ENCODE results near the gene VSIG2. TPM values are rescaled to one million over a fixed set of nuclear protein-coding genes. Genes with fewer than 3 reads are reported as not detected.
A peak's percentile ranks its signal among the peaks of the same experiment; 100 is the strongest.

Gene VSIG2
- total RNA-seq, 1 experiment from 2014 or later = not detected

DNA sequence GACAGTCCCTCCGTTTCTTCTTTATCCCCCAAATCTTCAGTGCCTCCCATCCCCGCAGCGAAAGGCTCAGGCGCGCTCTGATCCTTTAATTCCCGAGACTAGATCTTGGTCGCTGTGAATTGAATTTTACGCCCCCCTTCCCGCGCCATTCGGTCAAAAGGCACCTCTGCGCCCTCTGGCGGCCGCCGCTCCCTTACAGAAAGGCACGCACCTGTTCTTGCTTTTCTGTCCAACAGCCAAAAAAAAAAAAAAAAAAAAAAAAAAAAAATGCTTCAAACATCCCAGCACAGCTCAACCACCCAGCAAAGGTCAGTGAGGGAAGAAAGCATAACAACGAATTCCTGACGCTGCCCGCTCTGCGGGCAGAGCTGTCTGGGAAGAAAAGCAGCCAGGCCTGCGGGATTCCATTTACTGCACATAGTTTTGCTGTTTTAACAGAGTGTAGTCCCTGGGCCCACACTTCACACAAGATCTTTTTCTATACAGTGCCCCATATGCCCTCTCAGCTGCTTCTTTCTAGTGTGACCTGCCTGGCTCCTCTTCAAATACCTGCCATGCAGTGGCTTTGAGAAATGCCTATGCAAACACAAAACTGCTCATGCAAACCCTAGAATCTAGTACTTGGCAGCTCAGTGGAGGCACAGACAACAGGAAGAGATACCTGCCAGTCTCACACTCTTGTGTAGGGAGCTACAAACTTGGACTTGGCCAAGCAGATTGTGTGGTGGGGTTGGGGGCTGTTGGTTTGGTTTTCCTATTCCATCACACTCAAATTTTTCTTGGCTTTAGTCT lies 11.3 kb upstream of the VSIG2 start:
- peak; percentile 90 for DNase-seq (ENCODE audit: low read depth)

DNA sequence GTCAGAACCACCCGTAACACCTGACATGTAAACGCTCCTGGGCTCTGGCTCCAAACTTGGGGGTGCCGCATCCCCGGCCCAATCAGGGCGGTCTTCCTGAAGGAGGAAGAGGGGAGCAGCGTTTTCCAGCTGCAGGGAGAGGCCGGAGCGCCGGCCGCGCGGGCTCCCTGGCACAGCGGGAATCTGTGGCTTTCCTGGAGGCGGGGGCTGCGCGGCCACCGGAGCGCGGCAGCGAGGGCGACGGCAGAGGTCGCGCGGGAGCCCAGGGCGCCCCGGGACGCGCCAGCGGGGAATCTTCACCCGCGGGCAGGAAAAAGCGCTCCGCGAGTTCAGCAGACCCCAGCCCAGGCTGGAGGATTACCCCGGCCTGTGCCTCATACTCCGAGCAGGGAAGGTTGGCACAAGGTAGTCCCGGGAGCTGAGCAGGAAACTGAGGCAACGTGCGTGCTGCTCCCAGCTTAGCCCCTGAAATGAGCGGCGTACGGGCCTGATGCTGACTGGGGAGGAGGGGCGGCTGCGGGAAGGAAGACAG lies 10.6 kb upstream of the VSIG2 start:
- DNase-seq (ENCODE audit: low read depth) = peak; percentile 32

GRCh38 chr11:124762105-124762623 lies 10.1 kb upstream of the VSIG2 start, which contains the start of gene ESAM:
Gene ESAM, minus strand, starts transcription at chr11:124762290. Its CDS starts 136 bp downstream, at chr11:124762154.
- DNase-seq (ENCODE audit: low read depth) = no peak

- DNase-seq (ENCODE audit: low read depth) = no peak
These were observed 9.4 kb upstream of the VSIG2 start for GRCh38 chr11:124761301-124762104.

DNA sequence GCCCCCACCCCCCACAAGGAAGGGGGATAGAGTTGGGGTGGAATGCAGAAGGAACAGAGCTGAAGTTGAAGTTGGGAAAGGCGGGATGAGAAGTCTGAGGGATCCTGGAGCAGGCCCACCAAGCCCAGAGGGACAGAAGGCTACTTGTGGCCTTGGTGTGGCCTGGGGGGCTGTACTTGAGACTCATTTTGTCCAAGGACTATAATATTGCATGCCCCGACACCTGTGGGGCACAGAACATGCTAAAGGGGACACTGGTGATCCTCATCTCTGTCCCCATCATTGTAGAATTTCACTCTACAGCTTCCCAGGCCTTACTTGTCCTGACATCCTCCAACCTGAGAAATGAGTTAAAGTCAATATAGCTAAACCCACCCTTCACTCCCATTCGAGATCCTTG lies 8.8 kb upstream of the VSIG2 start:
- no peak for DNase-seq (ENCODE audit: low read depth)

- DNase-seq (ENCODE audit: low read depth) = no peak
These were observed 8.2 kb upstream of the VSIG2 start for GRCh38 chr11:124760205-124760652.

DNA sequence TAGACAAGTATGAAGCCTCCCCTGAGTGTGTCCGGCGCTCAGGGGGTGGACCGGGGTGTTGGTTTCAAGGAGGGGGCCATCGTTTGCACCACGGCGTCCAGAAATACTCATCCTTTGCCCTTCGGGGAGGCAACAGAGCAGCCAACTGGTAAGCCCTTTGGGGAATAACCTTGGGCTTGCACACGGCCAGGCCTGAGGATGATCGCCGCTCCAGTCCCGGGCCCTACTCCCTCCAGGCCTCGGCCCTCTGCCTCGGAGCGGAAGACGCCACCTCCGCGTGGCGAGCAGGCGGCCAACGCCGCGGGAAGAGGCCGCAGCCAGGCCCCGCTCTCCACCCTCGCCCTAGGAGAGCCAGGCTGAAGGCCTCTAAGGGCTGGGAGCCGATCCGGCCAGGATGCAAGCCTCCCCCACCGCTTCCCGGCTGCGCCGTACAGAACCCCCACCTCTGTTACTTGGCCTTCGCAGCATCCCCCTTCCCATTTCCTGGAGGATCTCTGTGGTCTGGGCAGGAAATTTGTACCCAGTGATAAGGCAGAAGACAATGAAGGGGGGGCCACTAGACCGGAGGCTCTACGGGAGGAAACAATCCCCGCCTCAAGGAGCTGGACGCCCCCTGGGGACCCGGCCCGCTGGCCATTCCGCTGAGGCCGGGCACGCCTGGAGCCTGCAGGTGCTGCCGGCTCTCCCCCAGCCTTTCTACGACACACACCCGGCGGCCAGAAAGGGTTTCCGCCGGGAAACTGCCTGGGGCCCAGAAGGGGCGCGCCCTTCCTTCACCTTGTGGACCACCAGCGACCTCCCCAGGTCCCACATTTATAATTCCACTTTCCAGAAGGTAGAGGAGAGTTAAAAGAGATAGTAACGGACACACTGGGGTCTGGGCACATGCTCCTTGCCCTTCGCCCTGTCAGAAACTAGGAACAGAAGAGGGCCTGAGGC lies 7.5 kb upstream of the VSIG2 start:
- DNase-seq (ENCODE audit: low read depth) = no peak

DNA sequence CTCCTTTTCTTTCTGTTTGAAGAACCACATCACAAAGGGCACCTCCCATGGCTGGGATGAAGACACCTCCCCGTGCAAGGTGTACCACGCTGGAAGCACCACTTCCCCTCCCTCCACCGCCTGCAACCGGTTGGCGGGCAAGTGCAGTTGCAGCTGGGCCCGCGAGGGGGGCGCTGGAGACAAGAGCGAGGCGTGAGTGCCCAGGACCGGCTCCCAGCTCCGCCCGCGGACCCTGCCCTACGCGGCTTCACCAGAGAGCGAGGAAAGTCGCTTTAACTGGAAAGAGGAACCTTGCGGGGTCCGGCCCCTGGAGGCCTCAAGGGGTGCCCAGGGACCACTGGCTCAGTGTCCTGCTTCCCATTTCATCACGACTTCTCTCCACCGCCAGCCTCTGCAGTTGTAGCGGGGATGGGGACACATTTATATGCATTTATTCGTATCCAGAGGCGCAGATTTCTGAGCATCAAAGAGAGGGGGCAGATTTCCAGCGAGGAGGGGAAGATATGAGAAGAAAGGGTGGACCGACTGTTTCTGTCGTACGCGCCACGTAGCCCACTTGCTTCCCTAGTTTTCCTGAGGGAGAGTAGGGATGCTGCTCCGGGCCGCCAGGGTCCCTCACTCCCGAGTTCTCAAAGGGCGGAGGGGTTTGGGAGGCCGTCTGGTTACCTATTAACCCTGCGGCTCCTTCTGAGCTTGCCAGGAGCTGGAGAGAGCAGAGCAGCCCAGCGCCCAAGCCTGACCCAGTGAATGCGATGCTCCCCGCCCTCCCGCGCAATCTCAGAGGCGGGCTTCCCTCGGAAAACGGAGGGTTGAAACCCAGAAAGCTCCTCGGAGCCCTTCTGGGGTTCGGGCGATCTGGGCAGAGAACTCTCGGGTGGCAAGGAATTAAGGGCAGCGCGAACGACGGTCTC lies 6.6 kb upstream of the VSIG2 start:
- DNase-seq (ENCODE audit: low read depth) = peak; percentile 65

DNA sequence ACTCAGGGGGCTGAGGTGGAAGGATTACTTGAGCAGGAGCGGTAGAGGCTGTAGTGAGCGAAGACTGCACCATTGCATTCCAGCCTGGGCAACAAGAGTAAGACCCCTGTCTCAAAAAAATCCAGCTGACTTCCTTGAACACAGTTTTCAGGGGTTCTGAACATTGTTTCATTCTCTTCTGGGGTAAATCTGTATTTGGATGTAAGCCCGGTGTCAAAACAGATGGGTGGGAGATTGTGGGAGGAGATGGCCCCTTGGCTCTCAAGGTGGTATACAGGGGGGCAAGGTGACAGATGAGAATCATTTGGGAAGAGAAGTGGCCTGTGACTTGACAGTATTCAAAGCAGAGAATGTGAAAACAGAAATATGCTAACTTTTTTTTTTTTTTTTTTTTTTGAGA lies 5.3 kb upstream of the VSIG2 start:
- DNase-seq (ENCODE audit: low read depth) = no peak

DNA sequence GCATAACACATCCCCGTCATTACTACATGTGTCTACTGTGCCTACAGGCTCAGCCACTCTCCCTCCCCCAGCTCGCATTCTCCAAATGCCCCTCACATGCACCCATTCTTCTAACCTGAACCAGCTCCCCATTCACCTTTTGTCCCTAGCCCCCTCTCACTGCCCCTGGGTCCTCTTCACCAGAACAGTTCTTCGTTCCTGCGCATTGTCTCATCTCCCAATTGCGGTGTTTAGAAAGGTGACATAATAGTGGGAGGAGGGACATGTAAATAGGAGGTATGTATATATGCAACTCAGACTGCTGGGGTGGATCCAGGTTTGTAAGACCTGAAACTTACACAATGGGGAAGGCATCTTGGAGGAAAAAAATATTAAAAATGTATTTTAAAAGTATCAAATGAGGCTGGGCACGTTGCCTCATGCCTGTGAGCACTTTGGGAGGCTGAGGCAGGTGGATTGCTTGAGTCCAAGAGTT lies 4.7 kb upstream of the VSIG2 start:
- no peak for DNase-seq (ENCODE audit: low read depth)

- no peak for DNase-seq (ENCODE audit: low read depth)
These were observed 4.1 kb upstream of the VSIG2 start for GRCh38 chr11:124756033-124756752.

- peak; percentile 35 for DNase-seq (ENCODE audit: low read depth)
These were observed 2.7 kb upstream of the VSIG2 start for GRCh38 chr11:124754710-124755109.

GRCh38 chr11:124754309-124754708 lies 2.3 kb upstream of the VSIG2 start:
- DNase-seq (ENCODE audit: low read depth) = peak; percentile 67

DNA sequence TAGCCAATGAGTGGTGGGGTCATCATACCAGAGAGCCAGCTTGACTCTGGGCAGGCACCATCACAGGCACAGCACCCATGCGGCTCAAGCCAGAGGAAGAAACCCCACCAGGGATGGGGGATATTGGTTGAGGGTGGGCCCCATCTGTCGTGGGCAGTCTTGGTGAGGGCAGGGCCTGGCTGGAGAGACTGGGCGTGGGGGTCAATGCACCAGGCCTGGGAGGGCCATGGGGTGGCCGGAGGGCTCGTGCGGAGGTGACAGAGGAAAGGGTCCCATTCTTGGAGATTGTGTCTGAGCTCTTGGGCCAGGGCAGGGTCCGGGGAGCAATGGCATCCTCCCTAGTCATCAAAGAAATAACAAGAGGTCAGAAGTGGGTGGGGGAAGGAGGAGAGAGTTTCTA lies 1.6 kb upstream of the VSIG2 start:
- no peak for DNase-seq (ENCODE audit: low read depth)

GRCh38 chr11:124753205-124753604 lies 1.1 kb upstream of the VSIG2 start:
- DNase-seq (ENCODE audit: low read depth) = no peak

DNA sequence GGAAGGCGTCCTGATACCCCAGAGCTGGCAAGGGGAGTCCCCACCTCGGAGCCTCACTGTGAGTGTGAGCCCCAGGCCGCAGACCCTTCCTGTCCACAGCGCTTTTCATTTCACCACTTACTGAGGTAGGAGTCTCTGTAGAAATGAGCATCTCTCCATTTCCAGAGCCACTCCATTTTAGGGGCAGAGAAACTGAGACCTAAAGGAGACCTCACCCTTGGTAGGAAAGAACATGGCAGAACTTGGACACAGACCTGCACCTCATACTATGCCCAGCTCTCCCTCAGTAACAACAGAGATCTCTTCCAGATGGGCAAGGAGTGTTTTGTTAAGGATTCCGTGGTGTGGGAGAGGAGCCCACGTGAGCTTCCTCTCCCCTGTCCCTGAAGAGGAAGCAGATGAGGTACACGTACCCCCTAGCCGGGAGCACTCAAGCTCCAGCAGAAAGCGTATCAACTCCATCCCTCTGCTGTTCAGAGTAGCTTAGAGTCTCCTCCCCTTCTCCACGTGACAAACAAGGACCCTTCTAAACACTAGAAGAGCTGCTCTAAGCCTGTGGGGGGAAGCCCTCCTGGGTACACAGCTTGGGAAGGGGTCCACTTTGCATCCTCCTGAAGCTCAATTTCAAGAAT lies 532 bp upstream of the VSIG2 start:
- DNase-seq (ENCODE audit: low read depth) = no peak

DNA sequence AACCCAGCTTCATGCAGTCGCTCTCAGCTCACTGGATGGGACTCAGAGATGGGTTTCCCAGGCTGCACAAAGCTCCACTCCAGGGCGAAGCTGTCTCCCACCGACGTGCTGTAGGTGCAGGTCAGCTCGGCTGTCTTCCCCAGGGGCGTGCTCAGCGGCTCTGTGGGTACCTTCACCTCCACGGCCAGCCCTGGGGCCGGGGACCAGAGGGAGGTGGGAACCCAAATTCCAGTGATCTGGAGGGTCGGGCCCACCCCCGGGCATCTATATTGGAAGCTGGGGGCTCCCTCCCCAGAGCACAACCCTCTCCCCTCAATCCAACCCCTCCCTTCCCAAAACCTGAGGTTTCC lies 689 bp downstream of the VSIG2 start:
- DNase-seq (ENCODE audit: low read depth) = no peak

DNA sequence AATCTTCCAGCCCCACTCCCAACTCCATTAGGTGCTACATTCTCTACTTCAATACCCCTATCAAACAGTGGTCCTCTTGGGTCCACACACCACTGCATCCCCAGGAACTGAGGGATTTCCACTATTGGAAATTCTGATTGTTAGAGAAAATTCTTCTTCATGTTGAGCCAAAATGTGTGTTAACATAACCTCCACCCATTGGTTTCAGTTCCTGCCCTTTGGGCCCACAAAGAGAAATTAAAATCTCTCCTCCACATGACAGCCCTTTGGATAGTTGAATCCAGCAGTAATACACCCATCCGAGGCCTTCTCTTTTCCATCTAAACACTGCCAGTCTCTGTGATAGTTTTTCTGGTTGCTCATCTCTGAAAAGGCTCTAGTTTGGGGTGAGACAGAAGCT lies 2.1 kb downstream of the VSIG2 start:
- DNase-seq (ENCODE audit: low read depth) = no peak
